C4-2B (cell line): ENCODE measurements around the gene TWIST2.

Experiments used
- ZFX ChIP-seq: fragments of 450-650 bp; IDR thresholded peaks from 2 replicates; pipeline ENCODE4 v1.6.1; 2017
- TF ChIP-seq, protein P1 (sequence below): fragments of 450-650 bp; conservative IDR thresholded peaks from 2 replicates; pipeline ENCODE4 v1.5.1; 2017; ENCODE audit warnings: mild to moderate bottlenecking

GRCh38 chr2:238938003-238938400, 90.1 kb downstream of the TWIST2 start:
- TF ChIP-seq, protein P1, sequence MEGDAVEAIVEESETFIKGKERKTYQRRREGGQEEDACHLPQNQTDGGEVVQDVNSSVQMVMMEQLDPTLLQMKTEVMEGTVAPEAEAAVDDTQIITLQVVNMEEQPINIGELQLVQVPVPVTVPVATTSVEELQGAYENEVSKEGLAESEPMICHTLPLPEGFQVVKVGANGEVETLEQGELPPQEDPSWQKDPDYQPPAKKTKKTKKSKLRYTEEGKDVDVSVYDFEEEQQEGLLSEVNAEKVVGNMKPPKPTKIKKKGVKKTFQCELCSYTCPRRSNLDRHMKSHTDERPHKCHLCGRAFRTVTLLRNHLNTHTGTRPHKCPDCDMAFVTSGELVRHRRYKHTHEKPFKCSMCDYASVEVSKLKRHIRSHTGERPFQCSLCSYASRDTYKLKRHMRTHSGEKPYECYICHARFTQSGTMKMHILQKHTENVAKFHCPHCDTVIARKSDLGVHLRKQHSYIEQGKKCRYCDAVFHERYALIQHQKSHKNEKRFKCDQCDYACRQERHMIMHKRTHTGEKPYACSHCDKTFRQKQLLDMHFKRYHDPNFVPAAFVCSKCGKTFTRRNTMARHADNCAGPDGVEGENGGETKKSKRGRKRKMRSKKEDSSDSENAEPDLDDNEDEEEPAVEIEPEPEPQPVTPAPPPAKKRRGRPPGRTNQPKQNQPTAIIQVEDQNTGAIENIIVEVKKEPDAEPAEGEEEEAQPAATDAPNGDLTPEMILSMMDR = no peak
- no peak for TF ChIP-seq ZFX
